COLO668 (cell line): ENCODE results near the gene SIRT6.
"Not testable (repeated sequence)": the region's sequence is repeated elsewhere in the genome, so short reads cannot be mapped to it uniquely, and the experiment has no call there.

Experiments
- DNase-seq: peaks from one replicate; lab custom pipeline; 2025; ENCODE audit not compliant: unreplicated experiment; lab: John Stamatoyannopoulos, UW

SIRT6 gene

GRCh38 chr19:4138445-4138844, 43.9 kb downstream of the SIRT6 start:
- no peak for DNase-seq

- DNase-seq, result no peak
Measured at GRCh38 chr19:4136680-4137088, 45.7 kb downstream of the SIRT6 start.

- not testable (repeated sequence) for DNase-seq
Measured at GRCh38 chr19:4135386-4135785, 47.0 kb downstream of the SIRT6 start.

- DNase-seq, result no peak
Measured at GRCh38 chr19:4134351-4134750, 48.0 kb downstream of the SIRT6 start.

GRCh38 chr19:4130744-4131438, 51.5 kb downstream of the SIRT6 start:
- no peak for DNase-seq

- not testable (repeated sequence) for DNase-seq
Measured at GRCh38 chr19:4129050-4129449, 53.3 kb downstream of the SIRT6 start.

GRCh38 chr19:4127322-4127721, 55.0 kb downstream of the SIRT6 start:
- DNase-seq, result not testable (repeated sequence)

GRCh38 chr19:4124638-4125037, 57.7 kb downstream of the SIRT6 start:
- DNase-seq, result no peak
